DMS53 (cell line): ENCODE results near the gene IGF2.

Experiments used
- DNase-seq: peaks from one replicate; lab custom pipeline; 2025; lab: John Stamatoyannopoulos, UW

The IGF2 gene

GRCh38 chr11:2153581-2154194 is 14.5 kb upstream of the IGF2 start:
- DNase-seq: no peak

- peak; percentile 92 for DNase-seq
Observed at GRCh38 chr11:2151500-2152257, 12.5 kb upstream of the IGF2 start.

GRCh38 chr11:2149864-2150847 is 11.0 kb upstream of the IGF2 start:
- no peak for DNase-seq

GRCh38 chr11:2149460-2149859 is 10.3 kb upstream of the IGF2 start:
- DNase-seq: no peak

GRCh38 chr11:2148595-2148994 is 9.4 kb upstream of the IGF2 start:
- DNase-seq: no peak

GRCh38 chr11:2147391-2147790 is 8.2 kb upstream of the IGF2 start:
- DNase-seq: no peak

GRCh38 chr11:2146051-2146450 is 6.9 kb upstream of the IGF2 start:
- no peak for DNase-seq

GRCh38 chr11:2144544-2145248 is 5.5 kb upstream of the IGF2 start:
- DNase-seq: no peak

- DNase-seq: no peak
Observed at GRCh38 chr11:2143799-2144543, 4.8 kb upstream of the IGF2 start.

- DNase-seq: no peak
Observed at GRCh38 chr11:2143477-2143798, 4.2 kb upstream of the IGF2 start.

- DNase-seq: no peak
Observed at GRCh38 chr11:2142762-2143202, 3.6 kb upstream of the IGF2 start.

GRCh38 chr11:2142300-2142759 is 3.1 kb upstream of the IGF2 start:
- no peak for DNase-seq

GRCh38 chr11:2140411-2141400 is 1.5 kb upstream of the IGF2 start:
- DNase-seq: no peak

- DNase-seq: no peak
Observed at GRCh38 chr11:2139621-2140337, 590 bp upstream of the IGF2 start.

GRCh38 chr11:2138431-2139122 is 612 bp downstream of the IGF2 start:
- DNase-seq: no peak

- DNase-seq: no peak
Observed at GRCh38 chr11:2138068-2138430, 1.1 kb downstream of the IGF2 start.

- DNase-seq: no peak
Observed at GRCh38 chr11:2137202-2138067, 1.8 kb downstream of the IGF2 start.

- no peak for DNase-seq
Observed at GRCh38 chr11:2136952-2137201, 2.3 kb downstream of the IGF2 start.
